NCI-H510A treated with DMSO at 0.1 percent for 48 hours (cell line): ENCODE data around the gene LRRC3.

Experiments
- DNase-seq: peaks from one replicate; lab custom pipeline; 2025; lab: John Stamatoyannopoulos, UW

Gene LRRC3

DNA sequence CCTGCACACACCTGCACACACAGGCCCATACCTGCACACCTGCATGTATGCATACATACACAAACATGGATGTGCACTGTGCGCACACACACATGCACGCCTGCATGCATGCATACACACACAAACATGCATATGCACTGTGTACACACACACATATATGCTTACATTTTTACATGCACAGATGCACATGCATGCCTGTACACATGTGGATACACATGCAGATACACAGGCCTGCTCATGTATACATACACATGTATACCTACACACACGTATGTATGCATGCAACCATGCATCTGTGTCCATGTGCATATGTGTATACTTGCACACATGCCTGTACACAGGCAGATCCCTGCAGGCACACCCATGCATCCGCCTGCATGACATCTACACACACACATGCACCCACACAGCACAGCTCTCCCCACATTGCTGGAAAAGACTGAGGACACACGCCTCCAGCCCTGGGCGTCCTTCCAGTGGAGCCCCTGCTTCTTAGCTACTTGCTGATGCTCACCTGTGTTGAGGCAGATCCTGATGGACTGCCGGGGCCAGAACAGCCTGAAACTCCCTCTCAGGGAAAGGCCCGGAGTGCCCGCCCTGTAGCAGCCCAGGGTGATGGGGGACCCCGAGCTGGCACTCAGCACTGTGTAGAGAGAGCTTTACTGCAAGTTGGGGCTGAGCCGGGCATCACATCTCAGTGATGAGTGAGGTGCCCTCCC is 56.1 kb downstream of the LRRC3 start:
- no peak for DNase-seq
